Brain pericyte (primary cell): ENCODE results near the gene GATA5.

Experiments
- DNase-seq: peaks from one replicate; pipeline ENCODE4 v3.0.0-alpha.2; 2012; ENCODE audit warnings: low read depth, low spot score

The GATA5 gene

DNA sequence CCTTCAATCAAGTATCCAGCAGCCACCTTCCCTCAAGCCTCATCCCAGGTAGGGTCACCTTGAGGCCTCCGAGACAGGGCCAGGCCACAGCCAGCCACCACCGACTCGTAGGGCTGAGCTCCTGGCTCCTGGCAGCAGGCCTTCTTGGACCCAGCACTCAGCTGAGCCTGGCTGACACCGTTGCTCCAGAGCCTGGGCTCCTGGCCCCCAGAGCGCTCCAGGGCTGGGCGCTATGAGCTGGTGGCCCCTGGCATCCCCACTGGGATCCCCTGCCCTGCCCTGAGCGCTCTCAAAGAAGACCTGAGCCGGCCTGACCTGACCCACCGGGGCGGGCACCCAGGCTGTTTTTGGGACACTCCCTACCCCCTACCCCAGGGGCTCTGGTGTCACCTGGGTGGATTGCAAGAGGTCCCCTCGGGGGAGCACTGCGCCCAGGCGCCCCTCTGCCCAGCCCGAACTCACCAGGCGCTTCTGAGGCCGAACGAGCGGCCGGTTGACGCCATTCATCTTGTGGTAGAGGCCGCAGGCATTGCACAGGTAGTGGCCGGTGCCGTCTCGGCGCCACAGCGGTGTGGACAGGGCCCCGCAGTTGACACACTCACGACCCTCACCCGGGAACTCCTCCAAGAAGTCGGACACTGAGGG, 2.7 kb downstream of the GATA5 start:
- no peak for DNase-seq

DNA sequence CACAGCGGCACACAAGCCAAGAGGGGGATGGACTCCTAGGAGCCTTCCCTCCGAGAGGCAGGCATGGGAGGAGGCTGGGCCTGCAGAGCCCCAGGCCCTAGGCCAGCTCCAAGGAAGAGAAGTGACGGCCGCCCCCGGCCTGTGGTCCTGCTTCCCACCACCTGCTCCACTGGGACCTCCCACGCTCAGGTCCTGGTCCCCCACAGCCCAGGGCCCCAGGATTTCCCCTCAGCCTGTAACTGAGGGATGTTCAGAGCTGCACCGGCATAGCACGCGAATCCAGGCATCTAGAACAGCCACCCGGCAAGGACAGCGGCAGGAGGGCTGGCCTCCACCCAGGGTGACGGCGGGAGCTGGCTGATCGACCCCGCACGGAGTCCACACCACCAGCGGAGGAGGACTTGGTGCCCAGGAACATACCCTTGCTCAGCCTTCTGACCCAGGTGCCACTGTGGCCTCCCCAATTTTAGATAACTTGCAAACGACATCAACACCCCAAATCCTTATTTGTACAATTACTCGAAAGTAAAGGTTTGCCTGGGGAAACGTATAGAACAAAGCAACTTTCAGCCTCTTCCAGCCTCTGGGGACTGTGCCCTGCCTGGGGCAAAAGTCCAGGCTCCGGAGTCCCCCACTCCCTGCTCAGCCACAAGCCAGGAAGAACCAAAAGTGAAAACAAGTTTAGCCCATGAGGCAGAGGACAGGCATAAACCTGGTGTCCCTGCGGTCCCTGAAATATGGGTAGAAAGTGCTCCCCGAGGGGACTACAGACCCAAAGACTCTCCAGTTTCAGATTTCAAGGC, 3.5 kb downstream of the GATA5 start:
- DNase-seq, result no peak

DNA sequence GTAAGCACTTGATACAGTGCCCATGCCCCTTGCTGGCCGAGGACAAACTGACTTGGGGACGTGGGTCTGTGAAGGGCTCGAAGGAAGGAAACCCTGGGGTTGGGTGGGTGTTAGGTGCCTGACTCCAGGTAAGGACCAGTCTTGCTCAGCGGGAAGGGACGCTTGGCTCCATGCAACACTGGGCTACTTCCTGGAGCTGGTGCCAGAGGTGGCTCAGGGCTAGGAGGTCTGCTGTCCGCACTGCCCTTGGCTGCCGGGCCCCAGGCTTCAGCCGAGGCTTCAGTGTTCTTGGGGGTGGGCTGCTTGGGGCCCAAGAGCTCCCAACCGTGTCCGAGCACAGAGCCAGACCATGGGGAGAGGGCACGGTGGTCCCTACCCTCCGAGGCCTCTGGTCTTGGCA, 5.3 kb downstream of the GATA5 start:
- DNase-seq, result no peak

DNA sequence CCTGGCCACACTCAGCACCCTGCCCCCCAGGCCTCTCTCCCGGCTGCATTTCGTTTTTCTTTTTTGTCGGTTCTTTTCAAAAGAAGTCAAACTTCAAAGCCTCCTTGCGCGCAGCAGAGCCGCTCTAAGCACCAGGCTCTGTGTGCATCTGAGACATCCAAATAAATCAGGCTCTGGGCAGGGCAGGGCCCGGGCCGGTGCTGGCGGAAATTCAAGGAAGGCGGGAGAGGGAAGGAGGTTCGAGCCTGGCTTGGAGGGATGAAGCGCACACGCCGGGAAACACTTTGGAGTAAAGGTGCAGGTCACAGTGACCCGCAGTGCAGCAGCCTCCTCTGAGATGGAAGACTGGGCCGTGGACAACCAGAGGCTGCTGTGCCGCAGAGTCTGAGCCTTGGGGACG, 5.8 kb downstream of the GATA5 start:
- DNase-seq, result no peak

DNA sequence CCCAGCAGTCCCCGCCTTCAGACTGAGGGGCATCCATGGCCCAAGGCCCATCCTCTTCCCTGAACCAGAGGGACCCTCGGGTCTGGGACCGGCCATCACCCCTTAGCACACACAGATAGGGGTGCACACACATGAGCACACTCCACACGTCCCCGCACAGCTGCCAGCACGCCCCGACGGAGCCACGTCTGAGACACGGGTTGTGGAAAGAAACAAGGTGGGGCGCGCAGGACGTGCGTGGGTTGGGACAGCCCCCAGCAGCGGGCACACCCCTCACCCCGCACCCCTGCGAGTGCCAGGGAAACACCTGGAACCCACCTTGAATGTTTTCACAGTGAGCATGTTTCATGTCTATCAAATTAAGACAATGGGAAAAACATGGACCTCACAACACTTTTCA, 6.4 kb downstream of the GATA5 start:
- DNase-seq, result no peak

DNA sequence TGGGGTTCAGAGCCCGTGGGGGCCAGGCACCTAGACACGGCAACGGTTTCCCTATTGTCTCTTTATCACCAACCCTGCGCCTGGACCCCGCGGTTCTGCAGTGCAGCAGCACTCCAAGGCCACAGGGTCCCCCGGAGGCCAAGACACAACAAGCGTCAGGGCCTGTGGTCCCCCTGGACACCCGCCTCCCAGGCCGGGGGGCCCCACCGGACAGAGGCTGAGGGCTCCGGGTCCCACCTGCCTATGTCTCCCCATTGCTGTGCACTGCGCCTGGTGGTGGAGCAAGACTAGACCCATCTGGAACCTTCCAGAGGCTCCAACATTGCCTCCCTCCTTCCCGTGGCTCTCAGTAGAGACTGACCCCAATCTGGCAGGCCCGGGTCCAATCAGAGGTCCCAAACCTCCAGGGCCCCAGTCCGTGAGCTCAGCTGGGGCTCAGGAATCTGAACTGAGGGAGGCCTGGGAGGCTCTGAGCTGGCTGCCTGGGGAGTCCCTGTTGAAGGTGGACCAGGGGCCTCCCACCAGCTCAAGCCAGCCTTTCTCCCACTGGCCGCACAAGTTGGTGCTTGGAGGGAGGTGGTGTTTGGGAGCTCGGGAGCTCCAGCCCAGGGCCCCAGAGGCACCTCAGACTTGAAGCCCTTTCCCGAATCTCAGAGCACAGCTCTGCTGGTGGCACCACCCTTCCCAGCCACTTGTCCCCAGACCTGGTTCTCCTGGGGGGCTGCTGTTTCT, 8.8 kb downstream of the GATA5 start:
- no peak for DNase-seq

DNA sequence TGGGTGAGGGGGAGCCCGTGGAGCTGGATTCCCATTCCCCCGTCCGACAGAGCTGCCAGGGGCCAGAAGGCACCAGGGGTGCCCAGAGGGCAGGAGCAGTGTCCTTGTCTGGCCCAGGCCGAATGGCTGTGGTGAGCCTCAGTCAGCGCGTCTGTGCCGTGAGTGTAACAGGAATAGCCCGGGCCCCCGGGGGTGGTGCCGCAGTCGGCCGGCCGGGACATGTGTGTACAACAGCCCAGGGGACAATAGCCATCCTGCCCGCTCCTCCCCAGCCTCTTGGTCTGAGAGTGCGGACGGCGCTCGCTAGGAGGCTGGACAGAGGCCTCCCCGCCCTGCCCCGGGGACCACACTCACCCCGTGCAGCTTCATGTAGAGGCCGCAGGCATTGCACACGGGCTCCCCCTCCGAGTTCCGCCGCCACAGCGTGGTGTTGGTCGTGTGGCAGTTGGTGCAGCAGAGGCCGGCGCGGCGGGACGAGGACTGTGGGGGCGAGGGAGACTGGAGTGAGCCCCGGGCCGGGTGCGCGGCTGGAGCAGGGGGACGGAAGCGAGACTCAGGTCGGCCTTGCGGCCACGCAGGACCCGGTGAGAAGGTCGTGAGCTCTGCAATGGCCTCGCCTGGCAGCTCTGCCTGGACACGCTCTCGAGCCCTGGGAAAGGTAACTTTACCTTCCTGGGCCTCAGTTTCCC, 9.6 kb downstream of the GATA5 start:
- no peak for DNase-seq

DNA sequence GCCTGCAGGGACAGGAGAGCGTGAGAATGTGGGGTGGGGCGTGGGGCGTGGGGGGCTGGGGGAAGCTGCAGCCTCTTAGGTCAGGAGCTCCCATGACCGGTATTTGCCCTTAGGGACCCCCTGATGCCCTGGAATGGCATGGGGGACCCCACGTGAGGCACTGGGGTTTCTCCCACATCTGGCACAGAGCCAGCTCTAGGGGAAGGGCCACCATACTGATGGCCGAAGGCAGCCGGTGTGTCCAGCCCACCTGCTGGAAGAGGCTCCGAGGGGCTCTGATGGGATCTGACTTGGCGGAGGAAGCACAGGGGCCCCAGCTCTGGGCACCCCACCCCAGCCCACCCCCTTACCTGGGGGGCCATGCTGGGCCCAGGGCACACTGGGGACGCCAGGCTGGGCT, 10.8 kb downstream of the GATA5 start:
- no peak for DNase-seq

DNA sequence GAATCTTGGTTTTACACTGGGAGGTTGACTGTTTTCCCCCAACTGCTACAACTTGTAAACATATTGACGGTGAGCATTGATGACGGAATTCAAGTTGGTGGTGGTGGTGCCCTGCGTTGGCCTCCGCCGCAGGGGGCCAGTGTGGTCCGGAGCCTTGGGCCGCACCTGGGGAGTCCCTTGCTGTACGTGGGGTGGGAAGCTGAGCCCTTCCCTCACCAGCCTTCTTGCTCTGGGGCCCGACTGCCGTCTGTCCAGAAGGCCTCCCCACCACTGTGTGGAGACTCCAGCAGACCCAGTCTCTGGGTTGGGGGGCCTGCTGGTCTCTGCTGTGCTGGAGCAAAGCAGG, 11.4 kb downstream of the GATA5 start:
- DNase-seq, result no peak

DNA sequence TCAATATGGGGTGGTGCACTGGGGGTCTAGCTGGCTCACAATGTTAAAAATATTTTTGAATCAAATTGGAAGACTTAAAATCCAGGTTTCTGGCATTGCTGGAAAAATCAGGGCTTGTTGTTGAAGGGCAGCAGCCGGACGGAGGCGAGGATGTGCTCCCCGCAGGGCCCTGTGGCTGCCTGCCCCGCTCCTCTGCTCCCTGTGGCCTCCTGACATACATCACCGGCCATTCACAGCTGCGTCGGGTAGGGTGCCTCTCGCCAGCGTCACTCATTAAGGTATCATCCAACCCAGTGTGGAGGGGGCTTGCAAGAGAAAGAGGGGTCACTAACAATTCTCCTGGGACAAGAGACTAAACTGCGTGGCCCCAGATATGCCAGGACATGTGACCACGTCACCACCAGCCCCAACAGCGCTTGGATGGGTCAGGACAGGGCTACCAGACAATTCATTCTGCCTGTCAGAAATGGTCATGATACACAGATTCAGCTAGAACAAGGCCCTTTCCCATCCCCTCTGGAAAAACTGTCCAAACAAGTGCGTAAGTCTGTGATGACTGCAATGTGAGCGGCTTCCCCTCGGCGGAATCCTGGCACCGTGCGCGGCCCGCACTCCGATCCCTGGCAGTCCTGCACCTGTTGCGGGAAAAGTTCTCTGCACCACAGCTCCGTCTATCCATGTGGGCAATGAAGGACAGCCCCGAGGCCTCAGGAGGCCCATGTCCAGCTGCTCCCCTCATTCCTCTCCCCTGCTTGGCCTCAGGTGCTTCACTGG, 12.0 kb downstream of the GATA5 start:
- no peak for DNase-seq

DNA sequence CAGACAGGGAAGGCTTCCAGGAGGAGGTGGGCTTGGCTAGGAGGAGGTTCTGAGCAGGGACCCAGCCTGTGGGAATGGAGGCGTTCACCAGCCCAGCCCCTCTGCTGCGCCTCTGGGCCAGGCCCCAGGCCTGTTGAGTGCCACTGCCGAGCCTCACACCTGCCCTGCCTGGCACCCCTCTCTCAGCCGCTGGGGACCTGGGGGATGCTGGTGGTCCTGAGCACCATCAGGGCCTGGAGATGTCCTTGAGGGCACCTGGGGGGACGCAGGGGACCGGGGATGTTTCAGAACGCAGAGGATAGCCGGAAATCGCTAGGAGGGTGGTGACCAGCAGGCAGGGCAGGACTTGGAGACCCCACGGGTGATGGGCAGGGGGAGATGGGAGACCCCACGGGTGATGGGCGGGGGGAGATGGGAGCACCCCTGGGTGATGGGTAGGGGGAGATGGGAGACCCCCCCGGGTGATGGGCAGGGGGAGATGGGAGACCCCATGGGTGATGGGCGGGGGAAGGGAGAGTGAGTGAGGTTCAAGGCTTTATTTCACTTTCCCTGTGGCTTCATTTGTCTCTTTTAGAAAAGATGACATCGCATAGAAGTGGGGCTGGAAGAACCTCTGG, 12.7 kb downstream of the GATA5 start:
- no peak for DNase-seq

DNA sequence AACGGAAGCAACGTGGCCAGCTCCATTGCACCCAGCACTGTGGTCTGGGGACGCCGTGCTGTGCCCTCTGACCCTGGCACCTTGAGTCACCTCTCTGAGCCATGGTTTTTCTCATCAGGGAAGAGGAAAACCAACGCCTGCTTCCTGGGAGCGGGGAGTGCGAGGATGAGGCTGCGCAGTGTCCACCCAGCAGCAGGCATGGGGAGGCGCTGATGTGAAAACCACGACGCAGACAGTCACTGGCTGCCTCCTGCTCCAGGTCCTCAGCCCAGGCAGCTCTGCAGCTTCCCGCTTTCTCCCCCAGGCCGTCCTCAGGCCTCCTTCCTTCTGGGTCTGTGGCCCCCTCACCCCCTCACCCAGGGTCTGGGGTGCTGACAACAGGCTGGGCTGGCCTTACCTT, 14.0 kb downstream of the GATA5 start:
- DNase-seq, result no peak

DNA sequence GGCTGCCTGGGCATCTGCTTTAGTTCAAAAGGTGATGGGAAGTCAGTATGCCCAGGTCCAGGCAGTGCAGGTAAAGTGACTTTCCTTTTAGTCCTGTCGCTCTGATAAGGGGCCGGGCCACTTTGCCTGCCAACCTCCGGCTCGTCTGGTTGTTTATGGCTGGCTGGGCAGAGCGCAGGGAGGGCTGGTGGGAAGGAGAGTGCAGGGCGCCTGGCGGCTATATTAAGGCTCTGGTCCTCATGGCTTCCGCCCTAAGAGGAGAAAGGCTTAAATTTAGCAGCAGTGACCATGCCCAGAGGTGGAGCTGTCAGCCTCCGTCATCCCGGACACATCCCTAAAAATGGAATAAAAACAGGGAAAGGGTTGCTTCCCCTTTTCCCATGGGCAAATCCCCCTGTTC, 14.6 kb downstream of the GATA5 start:
- no peak for DNase-seq

DNA sequence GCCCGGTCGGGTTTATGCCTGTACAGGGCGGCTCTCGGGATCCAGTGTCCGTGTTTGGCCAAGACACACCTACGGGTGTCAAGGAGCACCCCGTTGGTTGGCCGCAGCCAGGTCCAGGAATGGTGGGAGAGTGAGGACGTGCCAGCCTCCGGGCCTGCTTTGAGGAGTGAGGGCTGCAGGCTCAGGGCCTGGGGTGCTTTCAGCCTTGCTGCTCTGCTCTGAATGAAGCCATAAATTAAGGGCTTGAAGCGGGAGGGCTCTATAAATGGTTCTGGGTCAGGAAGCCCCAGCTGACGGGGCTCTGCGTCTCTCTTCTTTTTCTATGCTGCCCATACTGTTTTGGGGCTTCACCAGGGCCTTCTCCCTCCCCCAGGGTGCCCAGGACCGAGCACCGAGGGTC, 15.1 kb downstream of the GATA5 start:
- no peak for DNase-seq

DNA sequence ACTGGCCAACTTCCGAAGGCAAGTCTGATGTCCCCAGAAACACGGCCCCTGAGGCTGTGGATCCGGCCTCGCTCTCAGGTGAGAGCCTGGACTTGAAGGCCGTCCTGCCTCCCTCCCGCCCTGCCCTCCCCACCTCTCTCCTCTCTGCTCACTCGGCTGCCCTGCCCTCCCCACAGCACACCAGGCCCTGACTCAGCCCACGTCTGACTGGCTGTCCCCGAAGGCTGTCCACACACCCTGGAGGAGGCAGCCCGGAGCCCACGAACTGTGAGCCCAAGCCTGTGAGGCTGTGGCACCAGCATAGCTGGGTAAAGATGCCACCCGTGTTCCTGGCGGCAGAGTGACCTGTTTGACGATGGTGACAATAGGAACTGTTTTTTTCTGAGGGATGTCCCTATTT, 16.3 kb downstream of the GATA5 start:
- no peak for DNase-seq

DNA sequence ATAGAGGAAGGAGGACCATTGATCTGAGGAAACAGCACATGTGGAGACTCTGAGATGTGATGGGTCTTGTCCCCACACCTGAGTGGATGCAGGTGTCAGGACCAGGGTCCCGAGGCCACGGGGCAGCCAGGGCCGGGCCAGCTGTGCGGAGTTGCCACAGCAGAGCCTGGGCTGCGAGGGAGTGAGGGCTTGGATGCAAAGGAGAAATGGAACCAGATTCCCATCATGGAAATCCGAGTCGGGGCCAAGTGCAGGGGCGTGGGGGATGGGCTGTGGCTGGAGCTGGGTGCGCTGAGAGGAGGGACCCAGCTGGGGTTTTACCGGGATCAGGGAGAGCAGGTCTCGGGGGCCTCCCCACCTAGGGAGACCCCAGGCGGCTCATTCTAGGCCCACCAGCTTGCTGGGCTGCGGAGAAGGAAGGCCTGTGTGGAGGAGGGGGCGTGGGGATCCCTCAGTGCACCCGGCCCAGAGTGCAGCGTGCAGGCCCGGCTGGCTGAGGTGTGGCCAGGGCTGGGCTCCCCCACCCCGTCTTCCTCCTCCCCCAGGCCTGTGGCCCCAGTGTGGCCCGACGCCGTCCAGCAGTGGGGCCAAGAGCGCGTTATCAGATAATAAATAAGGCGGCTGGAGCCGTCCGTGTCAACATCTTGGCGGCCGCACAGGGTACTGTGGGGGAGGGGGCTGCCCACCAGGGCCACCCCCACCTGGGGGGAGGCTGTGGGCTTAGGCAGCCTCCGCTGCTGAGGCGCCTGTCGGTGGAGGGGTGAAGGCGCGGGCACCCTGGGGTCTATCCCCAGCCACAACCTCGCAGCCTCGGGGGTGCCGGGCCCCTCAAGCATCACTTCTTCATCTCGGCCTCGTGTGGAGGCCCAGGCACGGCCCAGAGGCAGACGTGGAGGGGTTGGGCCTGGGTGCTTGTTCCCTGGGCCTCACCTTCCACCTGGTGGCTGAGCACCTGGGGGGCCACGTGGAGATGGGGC, 17.2 kb downstream of the GATA5 start:
- DNase-seq, result no peak

DNA sequence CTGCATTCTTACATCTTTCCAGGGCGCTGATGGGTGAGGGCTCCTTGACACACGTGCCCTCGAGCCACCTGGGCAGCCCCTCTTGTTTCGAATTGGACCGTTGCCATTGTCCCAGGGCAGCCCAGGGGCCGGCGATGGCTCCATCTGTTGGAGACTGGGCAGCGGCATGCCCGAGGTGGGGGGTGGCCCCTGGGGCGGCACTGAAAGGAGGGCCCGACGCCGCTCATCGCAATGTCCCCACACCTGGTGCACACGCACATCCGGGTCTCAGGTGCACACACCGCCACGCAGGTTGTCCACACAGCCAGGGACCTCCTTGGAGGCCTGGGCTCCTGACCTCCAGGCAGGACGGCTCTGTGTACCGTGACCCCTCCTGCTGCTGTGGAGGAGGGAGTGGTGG, 18.0 kb downstream of the GATA5 start:
- DNase-seq, result no peak

DNA sequence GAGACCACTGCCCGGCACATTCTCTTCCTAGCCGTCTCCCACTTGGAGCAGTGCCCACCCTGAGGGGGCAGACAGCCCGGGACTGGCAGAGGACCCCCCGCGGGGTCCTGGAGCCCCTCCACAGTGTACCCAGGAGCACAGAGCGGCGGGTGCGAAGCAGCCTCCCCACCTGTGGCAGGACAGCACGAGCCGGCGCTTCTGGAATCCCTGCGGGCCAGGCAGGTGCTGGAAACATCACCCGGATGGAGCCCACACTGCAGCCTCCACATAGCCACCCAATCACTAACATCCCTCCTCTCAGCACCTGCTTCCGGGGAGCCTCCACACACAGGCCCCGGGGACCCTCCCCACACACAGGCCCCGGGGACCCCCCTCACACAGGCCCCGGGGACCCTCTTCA, 18.7 kb downstream of the GATA5 start:
- no peak for DNase-seq

DNA sequence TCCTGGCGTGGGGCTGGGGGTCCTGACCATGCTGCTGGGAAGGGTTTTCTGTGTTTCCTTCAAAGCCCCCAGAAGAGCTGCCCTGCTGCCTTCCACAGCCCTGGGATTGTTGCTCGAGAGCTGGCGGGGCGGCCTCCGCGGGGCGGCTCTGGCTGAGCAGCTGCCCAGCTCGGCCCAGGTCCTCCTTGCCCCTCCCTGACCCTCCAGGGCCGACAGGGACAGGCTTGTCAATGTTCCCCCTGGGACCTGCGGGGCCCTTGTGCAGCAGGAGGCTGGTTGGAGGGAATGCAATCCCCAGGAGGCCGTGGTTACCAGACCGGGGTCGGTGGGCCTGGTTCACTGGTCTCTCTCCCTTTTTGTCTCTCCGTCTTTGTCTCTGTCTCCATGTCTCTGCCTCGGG, 19.9 kb downstream of the GATA5 start:
- DNase-seq, result no peak
